NB4 (cell line): ENCODE data around the gene FAM200A.

ENCODE experiments used
- MYC ChIP-seq: IDR thresholded peaks from 2 replicates; pipeline ENCODE4 v1.6.1; 2011; ENCODE audit warnings: low read depth, low read length
- POLR2A ChIP-seq: IDR thresholded peaks from 2 replicates; pipeline ENCODE4 v1.6.1; 2011; ENCODE audit warnings: mild to moderate bottlenecking; ENCODE audit not compliant: insufficient read length; ENCODE audit errors: extremely low read depth
- TF ChIP-seq, protein P1 (sequence below): IDR thresholded peaks from one replicate; pipeline ENCODE4 v1.5.1; 2012; ENCODE audit warnings: low read depth, low read length
- TF ChIP-seq, protein P2 (sequence below): IDR thresholded peaks from 2 replicates; pipeline ENCODE4 v1.6.1; 2011; ENCODE audit warnings: low read depth, low read length

GRCh38 chr7:99579281-99579955 is 27.5 kb upstream of the FAM200A start:
- TF ChIP-seq, protein P1, sequence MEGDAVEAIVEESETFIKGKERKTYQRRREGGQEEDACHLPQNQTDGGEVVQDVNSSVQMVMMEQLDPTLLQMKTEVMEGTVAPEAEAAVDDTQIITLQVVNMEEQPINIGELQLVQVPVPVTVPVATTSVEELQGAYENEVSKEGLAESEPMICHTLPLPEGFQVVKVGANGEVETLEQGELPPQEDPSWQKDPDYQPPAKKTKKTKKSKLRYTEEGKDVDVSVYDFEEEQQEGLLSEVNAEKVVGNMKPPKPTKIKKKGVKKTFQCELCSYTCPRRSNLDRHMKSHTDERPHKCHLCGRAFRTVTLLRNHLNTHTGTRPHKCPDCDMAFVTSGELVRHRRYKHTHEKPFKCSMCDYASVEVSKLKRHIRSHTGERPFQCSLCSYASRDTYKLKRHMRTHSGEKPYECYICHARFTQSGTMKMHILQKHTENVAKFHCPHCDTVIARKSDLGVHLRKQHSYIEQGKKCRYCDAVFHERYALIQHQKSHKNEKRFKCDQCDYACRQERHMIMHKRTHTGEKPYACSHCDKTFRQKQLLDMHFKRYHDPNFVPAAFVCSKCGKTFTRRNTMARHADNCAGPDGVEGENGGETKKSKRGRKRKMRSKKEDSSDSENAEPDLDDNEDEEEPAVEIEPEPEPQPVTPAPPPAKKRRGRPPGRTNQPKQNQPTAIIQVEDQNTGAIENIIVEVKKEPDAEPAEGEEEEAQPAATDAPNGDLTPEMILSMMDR, result no peak
- TF ChIP-seq POLR2A, result no peak
- TF ChIP-seq, protein P2, sequence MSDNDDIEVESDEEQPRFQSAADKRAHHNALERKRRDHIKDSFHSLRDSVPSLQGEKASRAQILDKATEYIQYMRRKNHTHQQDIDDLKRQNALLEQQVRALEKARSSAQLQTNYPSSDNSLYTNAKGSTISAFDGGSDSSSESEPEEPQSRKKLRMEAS, result no peak
- no peak for TF ChIP-seq MYC
